H9 (cell line): ENCODE results near the gene GRIK1. TPM values are rescaled to one million over a fixed set of nuclear protein-coding genes. Genes with fewer than 3 reads are reported as not detected.

ENCODE experiments used
- DNase-seq: peaks from one replicate; pipeline ENCODE4 v3.0.0-alpha.2; 2017
- H2AFZ ChIP-seq: one replicate; pipeline ENCODE4 v1.6.1; 2013; ENCODE audit warnings: mild to moderate bottlenecking, low read length, control low read depth, moderate library complexity
- H2AK5ac ChIP-seq: 2 replicates; pipeline ENCODE4 v1.6.1; 2013; ENCODE audit warnings: low read length, control low read depth, mixed read lengths; ENCODE audit not compliant: insufficient read length
- H2BK120ac ChIP-seq: one replicate; pipeline ENCODE4 v1.6.1; 2013; ENCODE audit warnings: low read depth, mild to moderate bottlenecking, low read length, control low read depth, inconsistent platforms; ENCODE audit not compliant: poor library complexity, severe bottlenecking
- H2BK12ac ChIP-seq: 2 replicates; pipeline ENCODE4 v1.6.1; 2013; ENCODE audit warnings: low read length, control low read depth, mixed read lengths, low read depth; ENCODE audit not compliant: insufficient read length
- H2BK15ac ChIP-seq: 2 replicates; pipeline ENCODE4 v1.6.1; 2013; ENCODE audit warnings: low read depth, low read length, control low read depth
- H2BK20ac ChIP-seq: one replicate; pipeline ENCODE4 v1.6.1; 2013; ENCODE audit warnings: low read depth, mild to moderate bottlenecking, low read length, control low read depth, inconsistent platforms; ENCODE audit not compliant: poor library complexity, severe bottlenecking
- H2BK5ac ChIP-seq: 2 replicates; pipeline ENCODE4 v1.6.1; 2013; ENCODE audit warnings: low read length, control low read depth, mixed read lengths; ENCODE audit not compliant: insufficient read length
- H3K14ac ChIP-seq: 2 replicates; pipeline ENCODE4 v1.6.1; 2013; ENCODE audit warnings: low read length, control low read depth; ENCODE audit not compliant: insufficient read depth
- H3K18ac ChIP-seq: 2 replicates; pipeline ENCODE4 v1.6.1; 2013; ENCODE audit warnings: low read depth, mild to moderate bottlenecking, mixed read lengths, low read length, control low read depth; ENCODE audit not compliant: insufficient read length
- H3K23ac ChIP-seq: 2 replicates; pipeline ENCODE4 v1.6.1; 2013; ENCODE audit warnings: low read length, control low read depth, mixed read lengths, low read depth; ENCODE audit not compliant: insufficient read length
- H3K23me2 ChIP-seq: 2 replicates; pipeline ENCODE4 v1.6.1; 2013; ENCODE audit warnings: low read depth, mild to moderate bottlenecking, mixed read lengths, low read length, control low read depth; ENCODE audit not compliant: insufficient read length, poor library complexity, severe bottlenecking
- H3K27ac ChIP-seq: 2 replicates; pipeline ENCODE4 v1.5.1; 2013; ENCODE audit warnings: low read length, control low read depth, mixed read lengths, low read depth; ENCODE audit not compliant: insufficient read length
- H3K27me3 ChIP-seq: 2 replicates; pipeline ENCODE4 v1.6.1; 2013; ENCODE audit warnings: low read length, control low read depth, inconsistent platforms; ENCODE audit not compliant: insufficient read depth
- H3K4ac ChIP-seq: 2 replicates; pipeline ENCODE4 v1.6.1; 2013; ENCODE audit warnings: low read depth, mild to moderate bottlenecking, control low read depth, inconsistent platforms, low read length, moderate library complexity
- H3K4me1 ChIP-seq: 2 replicates; pipeline ENCODE4 v1.6.1; 2013; ENCODE audit warnings: low read length, control low read depth, inconsistent platforms; ENCODE audit not compliant: insufficient read depth
- H3K4me2 ChIP-seq: 2 replicates; pipeline ENCODE4 v1.6.1; 2013; ENCODE audit warnings: low read length, control low read depth, mixed read lengths; ENCODE audit not compliant: insufficient read length, insufficient read depth
- H3K56ac ChIP-seq: 2 replicates; pipeline ENCODE4 v1.6.1; 2013; ENCODE audit warnings: low read depth, mild to moderate bottlenecking, mixed read lengths, low read length, control low read depth; ENCODE audit not compliant: insufficient read length
- H3K79me1 ChIP-seq: 2 replicates; pipeline ENCODE4 v1.6.1; 2013; ENCODE audit warnings: low read depth, mild to moderate bottlenecking, moderate library complexity, low read length, control low read depth, inconsistent platforms; ENCODE audit not compliant: insufficient read depth, poor library complexity, severe bottlenecking
- H3K79me2 ChIP-seq: 2 replicates; pipeline ENCODE4 v1.6.1; 2013; ENCODE audit warnings: low read length, control low read depth, inconsistent platforms; ENCODE audit not compliant: insufficient read depth
- H3K9ac ChIP-seq: 2 replicates; pipeline ENCODE4 v1.6.1; 2013; ENCODE audit warnings: low read length, control low read depth, mixed read lengths; ENCODE audit not compliant: insufficient read length; ENCODE audit errors: extremely low read depth
- H3K9me3 ChIP-seq: one replicate; pipeline ENCODE4 v1.6.1; 2013; ENCODE audit warnings: low read depth, low read length, inconsistent platforms; ENCODE audit not compliant: control insufficient read depth
- H3T11ph ChIP-seq: one replicate; pipeline ENCODE4 v1.6.1; 2013; ENCODE audit warnings: mild to moderate bottlenecking, low read length, control low read depth, inconsistent platforms
- H4K20me1 ChIP-seq: one replicate; pipeline ENCODE4 v1.6.1; 2013; ENCODE audit not compliant: control insufficient read depth, insufficient read length, insufficient read depth
- H4K5ac ChIP-seq: 2 replicates; pipeline ENCODE4 v1.6.1; 2013; ENCODE audit warnings: low read depth, mild to moderate bottlenecking, mixed read lengths, low read length, control low read depth; ENCODE audit not compliant: insufficient read length
- H4K8ac ChIP-seq: replicated peaks from 2 replicates; pipeline ENCODE4 v1.6.1; 2013; ENCODE audit warnings: low read length, control low read depth, mixed read lengths, low read depth; ENCODE audit not compliant: insufficient read length
- H4K91ac ChIP-seq: 2 replicates; pipeline ENCODE4 v1.6.1; 2013; ENCODE audit warnings: low read depth, mild to moderate bottlenecking, moderate library complexity, mixed read lengths, low read length, control low read depth; ENCODE audit not compliant: insufficient read length
- H3K27ac Mint-ChIP-seq, 3 experiments: 2 replicates in 2 of 3; 3 replicates in 1 of 3; pipeline ENCODE4 v1.8.0; 2020 to 2021; ENCODE audit warnings: mixed read lengths in 3 of 3, mild to moderate bottlenecking in 1 of 3, moderate library complexity in 1 of 3
- H3K27me3 Mint-ChIP-seq: 2 replicates; pipeline ENCODE4 v1.8.0; 2021; ENCODE audit warnings: low read depth, mild to moderate bottlenecking, moderate library complexity, mixed read lengths
- H3K36me3 Mint-ChIP-seq, 3 experiments: 2 replicates in 2 of 3; 3 replicates in 1 of 3; pipeline ENCODE4 v1.8.0; 2020 to 2021; ENCODE audit warnings: low read depth in 3 of 3, mixed read lengths in 3 of 3; ENCODE audit not compliant: insufficient read depth in 1 of 3
- H3K4me1 Mint-ChIP-seq, 2 experiments: 2 replicates each; pipeline ENCODE4 v1.8.0; 2020; ENCODE audit warnings: mixed read lengths in 2 of 2
- H3K4me3 Mint-ChIP-seq, 2 experiments: 2 replicates in 1 of 2; 3 replicates in 1 of 2; pipeline ENCODE4 v1.8.0; 2020 to 2021; ENCODE audit warnings: mild to moderate bottlenecking in 2 of 2, mixed read lengths in 2 of 2, moderate library complexity in 1 of 2
- H3K9me3 Mint-ChIP-seq, 2 experiments: 2 replicates in 1 of 2; 3 replicates in 1 of 2; pipeline ENCODE4 v1.8.0; 2020; ENCODE audit warnings: mild to moderate bottlenecking in 2 of 2, mixed read lengths in 2 of 2, moderate library complexity in 1 of 2
- WGBS: extraction: QIAGEN DNeasy Blood & Tissue Kit; methylation state at CpG from one replicate; pipeline ENCODE4 v1.1.7; 2013; ENCODE audit warnings: missing lambda C conversion rate, low lambda C conversion rate, mixed read lengths; ENCODE audit not compliant: insufficient read length; ENCODE audit errors: extremely low coverage; 5-methylcytosine and 5-hydroxymethylcytosine counted together
- total RNA-seq: library from RNA; stranded (reverse); gene quantifications from 2 replicates; pipeline ENCODE4 v1.2.1, GENCODE V29; 2021
- TF ChIP-seq, protein P1 (sequence below): fragments of 200-600 bp; sonication (generic); conservative IDR thresholded peaks from 3 replicates; pipeline ENCODE4 v1.8.0; 2021; ENCODE audit warnings: antibody characterized with exemption, mild to moderate bottlenecking

GRIK1 gene
- total RNA-seq, 1 experiment from 2014 or later = not detected

DNA sequence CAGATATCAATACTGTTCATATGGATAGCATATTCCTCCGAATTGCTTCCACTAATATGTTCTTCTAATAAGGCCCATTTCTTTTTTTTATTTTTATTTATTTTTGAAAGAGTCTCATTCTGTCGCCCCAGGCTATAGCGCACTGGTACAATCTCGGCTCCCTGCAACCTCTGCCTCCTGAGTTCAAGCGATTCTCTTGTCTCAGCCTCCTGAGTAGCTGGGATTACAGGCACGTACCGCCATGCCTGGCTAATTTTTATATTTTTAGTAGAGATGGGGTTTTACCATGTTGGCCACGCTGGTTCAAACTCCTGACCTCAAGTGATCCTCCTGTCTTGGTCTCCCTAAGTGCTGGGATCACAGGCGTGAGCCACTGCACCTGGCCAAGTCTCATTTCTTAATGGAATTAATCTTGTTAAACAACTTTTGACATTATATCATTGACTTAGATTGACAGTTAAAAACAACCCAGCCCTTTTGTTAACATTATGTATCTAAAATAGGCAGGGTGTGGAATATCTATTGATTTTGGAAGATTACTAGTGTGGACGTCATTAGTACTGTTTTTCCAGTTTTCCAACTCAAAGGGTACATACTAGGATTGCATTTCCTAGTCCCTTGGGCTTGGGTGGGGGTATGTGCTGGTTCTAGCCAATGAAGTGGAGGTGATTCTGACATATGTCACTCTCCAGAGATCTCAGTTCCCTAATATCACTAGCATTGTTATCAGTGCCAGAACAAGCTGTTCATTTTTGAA is 281.4 kb downstream of the GRIK1 start:
- no peaks in the 10 kb centered on the region for H3K79me2 ChIP-seq
- H3K27ac Mint-ChIP-seq = no peak overlapping the region
- no peaks in the 10 kb centered on the region for H3K79me1 ChIP-seq

More for the DNA sequence above, 281.4 kb downstream of the GRIK1 start:
- Mint-ChIP-seq H3K36me3 (peaks cover 0 to 8% (median 2%) of the 10 kb centered on the region in 3 experiments; a peak in 3 of 7 replicates), H3K27me3 (no peaks in the 10 kb centered on the region), H3K9me3 (peaks cover 0 to 2% of the 10 kb centered on the region in 2 experiments; a peak in 2 of 5 replicates), H3K4me3 (no peak overlapping the region), H3K4me1 (peaks cover 3 to 12% of the 10 kb centered on the region in 2 experiments; a peak in 3 of 4 replicates)
- no peaks in the 10 kb centered on the region for H3K4me1 ChIP-seq
- H3K9ac ChIP-seq = no peak overlapping the region
- TF ChIP-seq, protein P1, sequence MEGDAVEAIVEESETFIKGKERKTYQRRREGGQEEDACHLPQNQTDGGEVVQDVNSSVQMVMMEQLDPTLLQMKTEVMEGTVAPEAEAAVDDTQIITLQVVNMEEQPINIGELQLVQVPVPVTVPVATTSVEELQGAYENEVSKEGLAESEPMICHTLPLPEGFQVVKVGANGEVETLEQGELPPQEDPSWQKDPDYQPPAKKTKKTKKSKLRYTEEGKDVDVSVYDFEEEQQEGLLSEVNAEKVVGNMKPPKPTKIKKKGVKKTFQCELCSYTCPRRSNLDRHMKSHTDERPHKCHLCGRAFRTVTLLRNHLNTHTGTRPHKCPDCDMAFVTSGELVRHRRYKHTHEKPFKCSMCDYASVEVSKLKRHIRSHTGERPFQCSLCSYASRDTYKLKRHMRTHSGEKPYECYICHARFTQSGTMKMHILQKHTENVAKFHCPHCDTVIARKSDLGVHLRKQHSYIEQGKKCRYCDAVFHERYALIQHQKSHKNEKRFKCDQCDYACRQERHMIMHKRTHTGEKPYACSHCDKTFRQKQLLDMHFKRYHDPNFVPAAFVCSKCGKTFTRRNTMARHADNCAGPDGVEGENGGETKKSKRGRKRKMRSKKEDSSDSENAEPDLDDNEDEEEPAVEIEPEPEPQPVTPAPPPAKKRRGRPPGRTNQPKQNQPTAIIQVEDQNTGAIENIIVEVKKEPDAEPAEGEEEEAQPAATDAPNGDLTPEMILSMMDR = no peak
- WGBS = no CpG with 5 or more reads among the region's 10 CpGs
- H3K23me2 ChIP-seq = no peaks in the 10 kb centered on the region
- H2BK5ac ChIP-seq = no peak overlapping the region
- no peaks in the 10 kb centered on the region for H3K27me3 ChIP-seq
- H3K4ac ChIP-seq = no peak overlapping the region
- no peak overlapping the region for H2BK12ac ChIP-seq
- no peak overlapping the region for H3K56ac ChIP-seq
- H3K9me3 ChIP-seq = no peaks in the 10 kb centered on the region
- H2BK15ac ChIP-seq = no peak overlapping the region
- H3K27ac ChIP-seq = no peak overlapping the region
- no peak overlapping the region for H3T11ph ChIP-seq
- no peak overlapping the region for H3K18ac ChIP-seq
- no peaks in the 10 kb centered on the region for H4K20me1 ChIP-seq
- no peak for DNase-seq
- H3K4me2 ChIP-seq = no peak overlapping the region
- no peak overlapping the region for H4K5ac ChIP-seq
- H2BK120ac ChIP-seq = no peak overlapping the region
- H2AFZ ChIP-seq = no peak overlapping the region
- H2BK20ac ChIP-seq = no peak overlapping the region
- no peak overlapping the region for H3K14ac ChIP-seq
- H4K8ac ChIP-seq = no peak overlapping the region
- no peak overlapping the region for H3K23ac ChIP-seq
- no peak overlapping the region for H2AK5ac ChIP-seq
- H4K91ac ChIP-seq = no peak overlapping the region
